HepG2 (cell line): ENCODE data around the gene ZNF652. TPM values are rescaled to one million over a fixed set of nuclear protein-coding genes. Genes with fewer than 3 reads are reported as not detected.

ENCODE experiments used
- ATAC-seq: fragments of 200-7000 bp; cut with Tn5 transposase; 3 replicates; pipeline ENCODE4 v1.9.1; 2020; ENCODE audit warnings: mild to moderate bottlenecking, moderate library complexity
- BruUV-seq: library from RNA; stranded (reverse); fragments of 400-500 nt; replicated peaks from 2 replicates; lab custom pipeline; 2021; lab: Mats Ljungman, UMichigan
- CTCF ChIA-PET: fragments of 300-600 bp; formaldehyde crosslinking; extraction: SDS; loops from one replicate; lab custom pipeline; 2021; ENCODE audit warnings: low total read pairs, inconsistent platforms, low intra/inter-chr PET ratio; lab: Yijun Ruan, JAX
- POLR2A ChIA-PET: fragments of 350-600 bp; sonication (Branson Sonifier 250); formaldehyde crosslinking; loops from one replicate; lab custom pipeline; 2020; ENCODE audit warnings: antibody characterized with exemption, inconsistent platforms; lab: Yijun Ruan, JAX
- DNase-seq: peaks from one replicate; pipeline ENCODE4 v3.0.0-alpha.2; 2015; ENCODE audit warnings: low spot score
- FAIRE-seq: peaks from 3 replicates; lab custom pipeline; 2011; peaks lifted over from hg19 to GRCh38; lab: Jason Lieb, UNC
- H2AFZ ChIP-seq: one replicate; pipeline ENCODE4 v1.6.1; 2011; ENCODE audit warnings: low read length, inconsistent platforms
- H3K27ac ChIP-seq: fragments of 300-600 bp; 3 replicates; pipeline ENCODE4 v1.8.0; 2011; ENCODE audit warnings: mixed run types, mild to moderate bottlenecking, mixed read lengths, low read length, inconsistent platforms; ENCODE audit not compliant: insufficient read depth; ENCODE audit errors: extremely low read length
- H3K27me3 ChIP-seq, 2 experiments: fragments of 200-600 bp in 1 of 2; 2 replicates in 1 of 2; 3 replicates in 1 of 2; pipeline versions ENCODE4 v1.6.0 to v1.8.0; 2011; ENCODE audit warnings: low read length in 2 of 2, mild to moderate bottlenecking in 2 of 2, moderate library complexity in 2 of 2, inconsistent platforms in 1 of 2; ENCODE audit not compliant: insufficient read depth in 2 of 2, control insufficient read depth in 1 of 2
- H3K36me3 ChIP-seq, 2 experiments: fragments of 200-600 bp in 1 of 2; replicated peaks in 1 of 2; 2 replicates in 1 of 2; 3 replicates in 1 of 2; pipeline versions ENCODE4 v1.5.1 to v1.8.0; 2011; ENCODE audit warnings: low read length in 2 of 2, inconsistent platforms in 1 of 2; ENCODE audit not compliant: insufficient read depth in 2 of 2, control insufficient read depth in 1 of 2
- H3K4me1 ChIP-seq: 2 replicates; pipeline ENCODE4 v1.5.1; 2012; ENCODE audit warnings: low read length, inconsistent platforms; ENCODE audit not compliant: insufficient read depth
- H3K4me2 ChIP-seq: 2 replicates; pipeline ENCODE4 v1.6.0; 2011; ENCODE audit warnings: low read depth, low read length, inconsistent platforms
- H3K4me3 ChIP-seq, 3 experiments: fragments of 200-600 bp in 1 of 3; sonication (generic), shearing (Covaris generic) in 1 of 3; replicated peaks in 1 of 3; 2 replicates each; pipeline ENCODE4 v1.5.1; 2011 to 2016; ENCODE audit warnings: low read length in 3 of 3, inconsistent platforms in 2 of 3, low read depth in 2 of 3, mild to moderate bottlenecking in 2 of 3, control low read depth in 1 of 3, mixed read lengths in 1 of 3; ENCODE audit not compliant: insufficient read depth in 1 of 3
- H3K79me2 ChIP-seq: one replicate; pipeline ENCODE4 v1.6.1; 2011; ENCODE audit warnings: low read length, inconsistent platforms; ENCODE audit not compliant: insufficient read depth
- H3K9ac ChIP-seq: 2 replicates; pipeline ENCODE4 v1.6.0; 2011; ENCODE audit warnings: mild to moderate bottlenecking, low read depth, low read length, inconsistent platforms; ENCODE audit not compliant: insufficient read depth
- H3K9me3 ChIP-seq: 2 replicates; pipeline ENCODE4 v1.5.1; 2012; ENCODE audit warnings: mild to moderate bottlenecking, low read length
- H4K20me1 ChIP-seq: 2 replicates; pipeline ENCODE4 v1.6.0; 2011; ENCODE audit warnings: inconsistent platforms, mild to moderate bottlenecking, low read length, moderate library complexity; ENCODE audit not compliant: insufficient read depth
- BCL3 ChIP-seq: sonication (generic); formaldehyde crosslinking; IDR thresholded peaks from 2 replicates; pipeline ENCODE4 v1.5.1; 2020; ENCODE audit warnings: mild to moderate bottlenecking, missing genetic modification reagents, moderate library complexity
- BRD4 ChIP-seq: sonication (generic); formaldehyde crosslinking; IDR thresholded peaks from 2 replicates; pipeline ENCODE4 v1.4.0; 2020; ENCODE audit warnings: missing genetic modification reagents
- DMTF1 ChIP-seq: sonication (generic); formaldehyde crosslinking; IDR thresholded peaks from 2 replicates; pipeline ENCODE4 v1.4.0; 2020; ENCODE audit warnings: mild to moderate bottlenecking, missing genetic modification reagents
- ETV5 ChIP-seq: IDR thresholded peaks from 2 replicates; pipeline ENCODE4 v1.6.1; 2018; ENCODE audit warnings: missing biosample characterization, missing genetic modification reagents, inconsistent platforms, borderline replicate concordance
- FOXC1 ChIP-seq: sonication (generic); formaldehyde crosslinking; IDR thresholded peaks from 2 replicates; pipeline ENCODE4 v1.8.0; 2022; ENCODE audit warnings: mild to moderate bottlenecking, missing genetic modification reagents, borderline replicate concordance
- SATB2 ChIP-seq: sonication (generic); formaldehyde crosslinking; IDR thresholded peaks from 2 replicates; pipeline ENCODE4 v1.5.0; 2020; ENCODE audit warnings: missing genetic modification reagents
- SMAD1 ChIP-seq: sonication (generic); formaldehyde crosslinking; IDR thresholded peaks from 2 replicates; pipeline ENCODE4 v1.4.0; 2020; ENCODE audit warnings: missing genetic modification reagents, low read depth, mild to moderate bottlenecking, borderline replicate concordance
- ZMYM2 ChIP-seq: sonication (generic); formaldehyde crosslinking; IDR thresholded peaks from 2 replicates; pipeline ENCODE4 v1.8.0; 2022; ENCODE audit warnings: mild to moderate bottlenecking, missing genetic modification reagents
- ZNF414 ChIP-seq: sonication (generic); formaldehyde crosslinking; IDR thresholded peaks from 2 replicates; pipeline ENCODE4 v1.5.0; 2020; ENCODE audit warnings: missing genetic modification reagents
- ZNF710 ChIP-seq: sonication (generic); formaldehyde crosslinking; IDR thresholded peaks from 2 replicates; pipeline ENCODE4 v1.5.0; 2020; ENCODE audit warnings: mild to moderate bottlenecking, missing genetic modification reagents, borderline replicate concordance
- WGBS: methylation state at CpG from one replicate; pipeline ENCODE4 v1.1.6; 2017; ENCODE audit warnings: low lambda C conversion rate; 5-methylcytosine and 5-hydroxymethylcytosine counted together
- in situ Hi-C: cut with HindIII; loops from 2 replicates; pipeline ENCODE4 v1.10.0; 2017; ENCODE audit warnings: low pct_unique_long_range_greater_than_20kb; ENCODE audit not compliant: extremely low pct_ligation_motif_present
- intact Hi-C: fragments of 100-400 bp; cut with micrococcal nuclease; formaldehyde crosslinking; loops from one replicate; pipeline ENCODE4 v1.10.0; 2022; ENCODE audit not compliant: unreplicated experiment
- polyA plus RNA-seq, 8 experiments: library from polyadenylated mRNA; depleted of rRNA in 3 of 8; stranded (reverse) in 7 of 8; unstranded in 1 of 8; fragments of >200 nt; fragmentation: Illumina TruSeq in 4 of 8; extraction: Trizol in 4 of 8; gene quantifications; 2 replicates each; pipeline versions ENCODE4 v1.2.1 to v1.2.3, GENCODE V29; 2011 to 2016; ENCODE audit warnings: low read depth in 4 of 8, missing spikeins in 1 of 8, mixed read lengths in 1 of 8; ENCODE audit not compliant: insufficient read depth in 1 of 8
- total RNA-seq, 5 experiments: library from RNA; depleted of rRNA; stranded (reverse); fragments of >200 nt; fragmentation: Illumina TruSeq; extraction: Trizol; gene quantifications; 2 replicates each; pipeline ENCODE4 v1.2.3, GENCODE V29; 2016; ENCODE audit warnings: low read depth in 1 of 5

Gene ZNF652
- total and polyA plus RNA-seq, 2 of the 13 experiments (the other 11 are each of a cell fraction or from before 2014, with no cell fraction given), result 16.2 to 30.2 TPM

GRCh38 chr17:49383060-49383459 lies 21.0 kb upstream of the ZNF652 start:
- ATAC-seq (no peak), DNase-seq (no peak), FAIRE-seq (no peak)
- no TSS peak for BruUV-seq
- intact Hi-C loops (no loop called here), in situ Hi-C loops (no loop called here)
- Histone ChIP-seq H3K4me2 (no peak overlapping the region), H2AFZ (no peak overlapping the region), H3K9ac (no peak overlapping the region), H3K4me3 (no peak overlapping the region), H3K27me3 (no peaks in the 10 kb centered on the region; a peak in 1 of 5 replicates), H3K27ac (no peak overlapping the region), H3K79me2 (no peaks in the 10 kb centered on the region), H3K36me3 (no peaks in the 10 kb centered on the region), H3K4me1 (peaks cover 29% of the 10 kb centered on the region), H4K20me1 (no peaks in the 10 kb centered on the region), H3K9me3 (no peaks in the 10 kb centered on the region)
- ChIA-PET CTCF (no interaction called here), POLR2A (no interaction called here)
- 61% methylated on average over 10 of the region's 10 CpGs for WGBS
- TF ChIP-seq FOXC1 (CRISPR knock-in tag), result no peak
- no peak for TF ChIP-seq DMTF1
- no peak for TF ChIP-seq SMAD1 (CRISPR knock-in tag)
- no peak for TF ChIP-seq BRD4
- no peak for TF ChIP-seq SATB2 (CRISPR knock-in tag)
- no peak for TF ChIP-seq ZMYM2 (CRISPR knock-in tag)
- TF ChIP-seq BCL3, result no peak
- TF ChIP-seq ZNF414 (CRISPR knock-in tag), result no peak
- no peak for TF ChIP-seq ETV5 (CRISPR knock-in tag)
- no peak for TF ChIP-seq ZNF710
